Esophagus mucosa (tissue), 1 donor: ENCODE data around the gene SLC30A7. TPM values are rescaled to one million over a fixed set of nuclear protein-coding genes. Genes with fewer than 3 reads are reported as not detected.
"Not testable (repeated sequence)": the region's sequence is repeated elsewhere in the genome, so short reads cannot be mapped to it uniquely, and the experiment has no call there.

ENCODE experiments used
- ATAC-seq: fragments of 200-7000 bp; cut with Tn5 transposase; one replicate; pipeline ENCODE4 v1.9.1; 2020
- total RNA-seq: library from RNA; stranded (reverse); gene quantifications from one replicate; pipeline ENCODE4 v1.2.4, GENCODE V29; 2023
- donor health status: DM: yes; HTN: yes; CAD: no.

SLC30A7 gene
- total RNA-seq, 1 donor from 2014 or later = 15.9 TPM

DNA sequence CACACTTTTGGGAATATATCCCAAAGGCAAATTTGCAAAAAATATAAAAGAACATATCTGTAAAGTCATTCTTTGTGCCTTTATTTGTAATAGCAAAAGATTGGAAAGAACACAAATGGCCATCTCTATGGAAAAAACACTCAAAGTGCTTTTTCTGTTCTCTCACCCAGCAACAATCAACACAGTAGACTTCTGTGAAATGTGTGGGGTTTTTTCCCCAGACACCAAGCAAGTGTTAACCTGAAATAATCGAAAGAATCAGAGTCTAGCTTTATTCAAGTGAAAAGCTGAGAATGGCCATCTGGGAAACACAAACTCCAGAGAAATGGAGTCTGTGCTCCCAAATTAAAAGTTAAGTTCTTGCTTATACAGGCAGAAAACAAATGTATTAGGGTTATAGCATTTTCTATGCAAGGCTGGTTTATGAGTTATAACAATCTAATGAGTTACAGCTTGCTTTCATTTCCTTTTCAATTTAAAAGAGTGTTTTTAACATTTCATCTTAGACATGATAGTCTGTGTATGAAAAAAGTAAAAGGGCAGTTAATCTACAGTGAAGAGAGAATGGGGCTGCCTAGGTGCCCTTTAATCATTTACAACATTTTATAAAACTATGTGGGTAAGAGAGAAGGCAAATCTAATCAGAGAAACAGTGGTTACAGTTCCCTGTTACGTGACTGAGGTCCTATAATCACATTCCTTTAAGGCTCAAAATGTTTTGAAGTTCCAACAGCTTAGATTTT is 46.6 kb downstream of the SLC30A7 start:
- no peak for ATAC-seq

DNA sequence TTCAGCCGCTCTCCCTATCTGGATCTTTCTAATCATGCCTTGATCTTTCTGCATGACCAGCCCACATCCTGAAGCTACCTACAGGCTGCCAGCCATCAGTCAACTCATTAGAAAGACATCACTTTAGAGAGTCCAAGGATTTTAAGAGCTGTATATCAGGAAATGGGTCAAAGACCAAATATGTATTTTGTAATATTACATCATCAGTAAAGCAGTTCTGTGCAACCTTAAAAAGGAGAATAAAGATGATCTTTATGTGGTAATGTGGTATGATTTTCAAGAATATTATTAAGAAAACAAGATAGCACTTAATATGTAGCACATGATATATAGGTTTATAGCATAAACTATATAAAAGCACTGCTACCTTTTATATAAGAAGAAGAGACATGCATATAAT is 47.6 kb downstream of the SLC30A7 start:
- ATAC-seq = no peak

DNA sequence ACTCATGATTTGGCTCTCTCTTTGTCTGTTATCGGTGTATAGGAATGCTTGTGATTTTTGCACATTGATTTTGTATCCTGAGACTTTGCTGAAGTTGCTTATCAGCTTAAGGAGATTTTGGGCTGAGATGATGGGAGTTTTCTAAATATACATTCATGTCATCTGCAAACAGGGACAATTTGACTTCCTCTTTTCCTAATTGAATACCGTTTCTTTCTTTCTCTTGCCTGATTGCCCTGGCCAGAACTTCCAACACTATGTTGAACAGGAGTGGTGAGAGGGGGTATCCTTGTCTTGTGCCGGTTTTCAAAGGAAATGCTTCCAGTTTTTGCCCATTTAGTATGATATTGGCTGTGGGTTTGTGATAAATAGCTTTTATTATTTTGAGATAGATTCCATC is 50.2 kb downstream of the SLC30A7 start:
- ATAC-seq = not testable (repeated sequence)

DNA sequence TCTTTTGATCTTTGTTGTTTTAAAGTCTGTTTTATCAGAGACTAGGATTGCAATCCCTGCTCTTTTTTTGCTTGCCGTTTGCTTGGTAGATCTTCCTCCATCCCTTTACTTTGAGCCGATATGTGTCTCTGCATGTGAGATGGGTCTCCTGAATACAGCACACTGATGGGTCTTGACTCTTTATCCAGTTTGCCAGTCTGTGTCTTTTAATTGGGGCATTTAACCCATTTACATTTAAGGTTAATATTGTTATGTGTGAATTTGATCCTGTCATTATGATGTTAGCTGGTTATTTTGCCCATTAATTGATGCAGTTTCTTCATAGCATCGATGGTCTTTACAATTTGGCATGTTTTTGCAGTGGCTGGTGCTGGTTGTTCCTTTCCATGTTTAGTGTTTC is 51.9 kb downstream of the SLC30A7 start:
- ATAC-seq = not testable (repeated sequence)

DNA sequence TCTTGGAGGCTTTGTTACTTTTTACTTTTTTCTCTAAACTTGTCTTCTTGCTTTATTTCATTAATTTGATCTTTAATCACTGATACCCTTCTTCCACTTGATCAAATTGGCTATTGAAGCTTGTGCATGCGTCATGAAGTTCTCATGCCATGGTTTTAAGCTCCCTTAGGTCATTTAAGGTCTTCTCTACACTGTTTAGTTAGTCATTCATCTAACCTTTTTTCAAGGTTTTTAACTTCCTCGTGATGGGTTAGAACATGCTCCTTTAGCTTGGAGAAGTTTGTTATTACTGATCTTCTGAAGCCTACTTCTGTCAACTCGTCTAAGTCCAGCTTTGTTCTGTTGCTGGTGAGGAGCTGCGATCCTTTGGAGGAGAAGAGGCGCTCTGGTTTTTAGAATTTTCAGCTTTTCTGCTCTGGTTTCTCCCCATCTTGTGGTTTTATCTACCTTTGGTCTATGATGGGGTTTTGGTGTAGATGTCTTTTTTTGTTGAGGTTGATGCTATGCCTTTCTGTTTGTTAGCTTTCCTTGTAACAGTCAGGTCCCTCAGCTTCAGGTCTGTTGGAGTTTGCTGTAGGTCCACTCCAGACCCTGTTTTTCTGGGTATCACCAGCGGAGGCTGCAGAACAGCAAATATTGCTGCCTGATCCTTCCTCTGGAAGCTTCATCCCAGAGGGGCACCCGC is 53.0 kb downstream of the SLC30A7 start:
- ATAC-seq = not testable (repeated sequence)

DNA sequence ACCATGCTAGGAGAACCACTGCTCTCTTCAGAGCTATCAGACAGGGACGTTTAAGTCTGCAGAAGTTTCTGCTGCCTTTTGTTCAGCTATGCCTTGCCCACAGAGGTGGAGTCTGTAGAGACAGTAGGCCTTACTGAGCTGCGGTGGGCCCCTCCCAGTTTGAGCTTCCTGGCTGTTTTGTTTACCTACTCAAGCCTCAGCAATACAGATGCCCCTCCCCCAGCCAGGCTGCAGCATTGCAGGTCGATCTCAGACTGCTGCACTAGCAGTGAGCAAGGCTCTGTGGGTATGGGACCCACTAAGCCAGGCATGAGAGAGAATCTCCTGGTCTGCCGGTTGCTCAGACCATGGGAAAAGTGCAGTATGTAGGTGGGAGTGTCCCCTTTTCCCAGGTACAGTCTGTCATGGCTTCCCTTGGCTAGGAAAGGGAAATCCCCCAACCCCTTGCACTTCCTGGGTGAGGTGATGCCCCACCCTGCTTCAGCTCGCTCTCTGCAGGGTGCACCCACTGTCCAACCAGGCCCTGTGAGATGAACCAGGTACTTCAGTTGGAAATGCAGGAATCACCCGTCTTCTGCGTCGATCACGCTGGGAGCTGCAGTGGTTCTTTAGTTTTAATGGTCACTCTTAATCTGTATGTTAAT is 53.7 kb downstream of the SLC30A7 start:
- peak; percentile 93 for ATAC-seq

DNA sequence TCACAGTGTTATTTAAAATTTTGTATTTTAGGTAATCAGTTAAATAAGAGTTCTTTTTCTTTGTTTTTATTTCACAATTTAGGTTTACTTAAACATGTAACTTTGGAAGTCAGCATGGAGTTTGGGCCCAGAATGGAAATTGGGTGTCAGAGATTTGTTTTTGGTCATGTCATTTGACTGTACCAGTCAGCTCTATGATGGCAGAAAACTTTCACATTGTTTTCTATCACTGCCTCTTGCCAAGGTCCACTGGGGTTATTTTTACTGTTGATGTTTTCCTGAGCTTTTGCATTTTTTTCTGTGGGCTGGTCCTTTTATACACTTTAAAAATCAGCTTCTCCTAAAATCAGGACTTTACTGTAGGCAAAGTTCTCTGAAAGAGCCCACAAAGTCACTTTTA is 54.4 kb downstream of the SLC30A7 start:
- no peak for ATAC-seq

DNA sequence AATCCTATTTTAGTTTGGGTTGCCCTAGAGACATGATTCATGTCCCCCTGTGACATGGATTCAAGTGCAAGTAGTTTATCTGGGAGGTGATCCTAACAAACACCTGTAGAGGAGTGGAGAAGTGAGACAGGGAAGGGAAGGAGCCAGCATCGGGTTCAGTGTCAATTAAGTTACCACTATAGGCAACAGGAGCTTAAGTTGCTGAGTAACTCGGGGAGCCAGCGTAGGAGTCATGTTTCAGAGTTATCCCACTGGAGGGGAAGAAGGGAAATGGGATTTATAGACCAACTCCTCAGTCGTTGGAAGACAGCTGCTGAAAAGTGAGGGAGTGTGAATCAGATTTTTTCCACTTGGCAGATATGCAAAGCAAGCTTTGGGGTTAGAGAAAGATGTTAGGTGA is 54.9 kb downstream of the SLC30A7 start:
- ATAC-seq = no peak

DNA sequence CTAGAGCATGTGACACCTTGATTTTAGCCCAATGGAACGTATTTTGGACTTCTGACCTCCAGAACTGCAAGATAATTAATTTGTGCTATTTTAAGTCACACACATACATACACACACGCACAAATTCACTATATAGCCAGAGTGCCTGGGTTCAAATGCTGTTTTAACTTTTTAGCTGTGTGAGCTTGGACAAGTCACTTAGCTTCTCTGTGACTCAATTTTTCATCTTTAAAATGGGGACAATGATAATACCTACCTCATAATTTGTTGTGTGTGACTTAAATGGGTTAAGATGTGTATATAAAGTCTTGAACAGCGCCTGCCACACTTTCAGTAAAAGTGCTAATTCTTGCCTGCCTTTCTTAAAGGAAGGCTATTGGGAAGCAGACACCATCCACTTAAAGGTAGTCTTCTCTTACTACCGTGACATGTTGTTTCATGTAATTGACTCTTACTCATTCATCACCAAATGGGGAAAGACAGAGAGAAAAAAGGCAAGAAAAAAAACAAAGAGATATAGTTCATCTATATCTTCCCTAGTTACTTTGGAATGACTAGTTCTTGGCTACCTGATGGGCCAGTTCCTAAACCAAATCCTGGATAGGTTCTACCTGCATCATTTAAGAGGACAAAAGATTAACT is 56.3 kb downstream of the SLC30A7 start:
- ATAC-seq = no peak

DNA sequence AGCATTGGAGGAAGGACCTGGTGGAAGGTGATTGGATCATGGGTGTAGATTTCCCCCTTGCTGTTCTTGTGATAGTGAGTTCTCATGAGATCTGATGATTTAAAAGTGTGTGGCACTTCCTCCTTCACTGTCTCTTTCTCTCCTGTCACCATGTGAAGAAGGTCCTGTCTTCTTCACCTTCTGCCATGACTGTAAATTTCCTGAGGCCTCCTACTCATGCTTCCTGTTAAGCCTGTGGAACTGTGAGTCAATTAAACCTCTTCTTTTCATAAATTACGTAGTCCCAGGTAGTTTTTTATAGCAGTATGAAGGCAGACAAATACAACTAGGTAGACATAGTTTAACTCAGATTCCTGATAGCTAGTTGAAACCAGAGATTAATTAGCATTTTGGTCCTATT is 57.1 kb downstream of the SLC30A7 start:
- ATAC-seq = peak; percentile 53

DNA sequence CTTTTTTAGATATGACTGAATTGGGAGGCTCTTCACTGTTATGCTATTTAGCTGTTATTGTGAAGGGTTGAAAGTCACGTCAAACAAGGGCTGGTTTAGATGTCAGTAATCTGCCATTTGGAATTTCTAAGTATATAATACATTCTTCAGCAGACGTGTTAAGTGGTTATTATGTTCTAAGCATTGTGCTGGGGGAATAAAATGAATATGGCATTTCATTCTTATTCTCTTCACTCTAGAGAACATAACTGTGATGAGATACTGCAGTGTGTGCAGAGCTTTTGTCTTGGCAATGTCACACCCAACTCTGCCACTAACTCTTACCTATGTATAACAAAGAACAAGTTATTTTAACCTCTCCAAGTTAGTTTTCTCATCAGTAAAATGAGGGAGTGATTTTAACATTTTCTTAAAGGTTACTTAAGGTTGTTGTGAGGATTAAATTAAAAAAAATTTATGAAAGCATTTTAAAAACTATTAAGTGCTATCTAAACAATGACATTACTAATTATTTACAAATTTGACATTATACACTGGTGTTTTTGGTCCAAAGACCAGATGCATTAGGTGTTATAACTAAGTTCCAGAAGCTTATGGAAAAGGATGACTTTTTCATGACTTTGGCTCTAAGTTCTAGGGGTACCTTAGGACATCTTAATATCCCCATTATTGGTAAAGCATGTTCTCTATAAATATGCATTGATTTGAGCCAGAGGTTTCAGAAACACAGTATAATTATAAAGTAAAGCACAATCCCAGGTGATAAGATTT is 58.3 kb downstream of the SLC30A7 start:
- ATAC-seq = no peak

DNA sequence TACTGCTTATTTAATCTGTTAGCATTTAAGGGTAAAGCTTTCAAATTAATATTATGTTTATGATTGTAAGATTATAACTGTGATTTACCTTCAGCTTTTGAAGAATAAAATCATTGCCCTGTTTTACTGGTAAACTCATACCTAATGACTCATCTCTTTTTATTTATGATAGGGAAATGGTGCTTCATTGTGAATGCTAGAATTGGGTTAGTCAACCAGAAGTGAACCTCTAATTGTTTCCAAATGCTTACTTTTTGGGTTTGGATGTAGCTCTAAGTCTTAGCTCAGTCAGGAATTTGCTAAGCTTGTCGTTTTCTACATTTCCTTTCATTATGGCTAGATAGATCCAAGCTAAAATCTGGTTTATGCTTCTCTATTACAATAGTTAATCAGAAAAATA is 59.4 kb downstream of the SLC30A7 start:
- ATAC-seq = peak; percentile 54

DNA sequence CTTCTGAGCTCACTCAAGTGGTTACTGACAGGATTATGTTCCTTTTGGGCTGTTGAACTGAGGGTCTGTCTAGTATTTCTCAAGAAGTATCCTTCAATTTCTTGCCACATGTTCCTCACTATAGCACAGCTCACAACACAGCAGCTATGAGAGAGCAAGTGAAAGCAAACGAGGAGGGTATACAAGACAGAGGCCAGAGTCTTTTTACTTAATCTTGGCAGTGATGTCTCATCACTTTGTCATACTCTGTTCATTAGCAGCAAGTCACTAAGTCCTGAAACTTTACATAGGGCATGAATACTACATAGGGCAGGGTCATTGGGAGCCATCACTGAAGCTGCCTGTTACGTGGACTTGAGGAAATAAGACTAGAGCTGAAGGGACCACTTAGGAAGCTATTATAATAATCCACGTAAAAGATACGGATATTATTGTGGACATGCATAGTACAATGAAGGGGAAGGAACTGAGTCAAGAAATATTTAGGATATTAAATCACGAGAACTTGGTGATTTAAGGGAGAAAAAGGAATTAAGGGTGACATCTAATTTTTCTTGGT is 63.7 kb downstream of the SLC30A7 start:
- peak; percentile 55 for ATAC-seq

DNA sequence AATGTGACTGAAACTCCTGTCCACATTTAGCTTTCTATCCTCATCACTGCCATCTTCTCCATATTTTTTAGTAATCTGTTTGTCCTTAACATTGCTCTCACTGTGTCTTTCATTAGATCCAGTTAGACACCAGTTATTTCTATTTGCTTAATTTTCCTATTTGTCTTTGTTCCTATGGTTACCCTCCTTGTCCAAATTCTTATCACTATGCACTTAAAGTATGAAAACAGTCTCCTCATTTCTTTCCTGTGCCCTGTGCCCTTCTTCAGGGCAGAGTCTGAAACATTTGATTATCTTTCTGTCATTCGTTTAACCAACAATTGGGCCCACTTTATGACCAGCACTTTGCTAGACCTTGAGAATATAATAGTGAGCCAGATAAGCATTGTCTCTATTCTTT is 64.2 kb downstream of the SLC30A7 start:
- ATAC-seq = no peak

DNA sequence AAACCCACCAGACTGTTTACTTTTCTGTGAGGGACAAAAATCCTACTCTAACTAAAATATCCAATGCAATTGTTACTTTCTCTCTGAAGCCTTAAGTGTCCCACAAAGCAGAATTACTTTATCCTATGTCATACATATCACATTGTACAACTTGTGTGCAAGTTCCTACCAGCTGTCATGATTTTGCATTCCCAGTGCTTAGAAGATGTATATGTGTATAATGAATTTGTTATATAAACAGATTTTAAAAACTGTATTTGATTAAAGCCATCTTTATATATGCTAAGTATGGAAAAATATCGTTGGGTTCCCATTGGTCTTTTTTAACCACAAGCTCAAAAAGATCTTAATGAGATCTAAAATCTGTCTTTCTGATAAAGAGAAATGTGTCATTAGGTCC is 72.7 kb downstream of the SLC30A7 start:
- no peak for ATAC-seq

DNA sequence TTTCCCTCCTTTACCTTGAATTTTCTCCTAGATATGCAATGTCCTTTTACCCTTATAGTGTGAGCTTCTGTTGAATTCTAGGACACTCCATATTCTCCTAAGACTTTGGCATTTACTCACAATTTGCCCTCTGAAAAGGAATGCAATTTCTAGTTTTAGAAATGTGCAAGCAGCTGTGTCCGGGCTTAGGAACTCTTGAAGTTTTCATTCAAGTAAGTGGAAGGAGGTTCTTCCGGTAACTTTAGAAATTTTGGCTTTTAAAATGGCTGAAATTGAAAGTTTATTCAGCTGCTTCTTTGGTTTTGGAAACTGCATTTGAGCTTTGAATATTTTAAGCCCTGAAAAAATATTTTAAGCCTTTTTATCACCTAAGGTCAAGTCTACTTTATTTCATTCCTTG is 73.4 kb downstream of the SLC30A7 start:
- ATAC-seq = no peak

DNA sequence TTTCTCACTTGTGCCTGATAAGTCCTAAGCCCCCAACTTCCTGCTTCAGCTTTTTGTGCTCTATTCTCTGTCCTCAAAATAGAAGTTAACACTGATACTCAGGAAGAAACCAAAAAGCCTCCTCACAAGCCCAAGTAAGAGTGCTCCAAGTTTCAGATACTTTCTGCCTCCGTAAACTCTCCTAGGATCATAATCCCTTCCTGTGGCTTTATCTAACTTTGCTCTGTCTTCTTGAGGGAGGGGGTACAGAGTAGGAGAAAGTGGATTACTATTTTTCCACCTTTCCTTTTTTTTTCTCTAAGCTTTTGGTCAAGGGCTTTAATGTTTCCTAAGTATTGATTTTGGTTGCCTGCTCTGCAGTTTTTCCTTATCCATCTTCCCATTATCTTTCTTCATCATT is 75.1 kb downstream of the SLC30A7 start:
- no peak for ATAC-seq

DNA sequence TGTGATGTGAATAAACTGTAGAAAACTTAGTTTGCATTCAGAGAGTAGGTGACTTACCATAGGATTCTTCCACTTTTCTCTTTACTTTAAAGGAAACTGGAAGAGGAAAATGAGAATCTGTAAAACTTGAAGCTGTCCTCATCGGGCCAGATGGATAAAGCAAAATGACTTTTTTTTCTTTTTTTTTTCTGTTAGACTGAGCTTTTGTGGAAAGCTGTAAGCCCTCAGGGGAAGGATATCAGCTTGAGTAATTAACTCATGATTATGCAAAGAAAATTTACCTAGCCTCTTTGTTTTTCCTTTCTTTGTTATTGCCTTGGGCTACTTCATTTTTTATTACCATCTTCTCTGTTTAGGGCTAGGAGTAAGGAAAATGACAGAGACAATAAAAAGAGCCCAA is 76.3 kb downstream of the SLC30A7 start:
- ATAC-seq = no peak

DNA sequence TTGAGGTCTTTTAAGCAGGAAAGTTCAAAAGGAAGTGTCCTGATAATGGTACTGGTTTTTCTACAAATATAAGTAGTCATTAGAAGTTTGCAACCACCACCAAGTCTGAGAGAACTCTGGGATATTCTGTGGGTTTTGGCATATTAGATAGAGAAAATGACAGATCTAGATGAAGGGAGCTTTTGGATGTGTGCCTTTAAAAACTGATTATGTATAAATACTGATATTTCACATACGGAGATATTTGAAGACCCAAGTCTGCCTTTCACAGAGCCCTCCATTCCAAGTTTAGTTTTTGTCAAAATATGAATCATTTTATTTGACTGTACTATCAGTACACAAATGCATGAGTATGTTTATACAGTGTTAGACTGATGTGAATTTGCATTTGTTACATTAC is 81.0 kb downstream of the SLC30A7 start:
- no peak for ATAC-seq

DNA sequence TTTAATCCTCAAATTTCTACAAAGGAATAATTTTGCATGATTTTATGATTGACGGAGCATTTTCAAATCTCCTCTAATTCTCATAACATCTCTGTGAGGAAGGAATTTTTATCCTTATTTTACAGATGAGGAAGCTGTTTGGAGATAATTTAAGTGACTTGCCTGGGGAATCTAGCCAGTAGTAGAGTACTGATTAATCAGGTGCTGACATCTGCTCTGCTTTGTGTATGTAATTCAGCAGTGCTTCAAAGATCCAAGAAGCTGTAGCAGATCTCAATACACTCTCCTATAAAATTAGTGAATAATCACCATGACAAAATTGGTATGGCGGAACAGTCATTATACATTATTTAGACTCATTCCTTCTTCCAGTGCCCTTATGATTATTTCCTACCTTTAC is 83.7 kb downstream of the SLC30A7 start:
- no peak for ATAC-seq

DNA sequence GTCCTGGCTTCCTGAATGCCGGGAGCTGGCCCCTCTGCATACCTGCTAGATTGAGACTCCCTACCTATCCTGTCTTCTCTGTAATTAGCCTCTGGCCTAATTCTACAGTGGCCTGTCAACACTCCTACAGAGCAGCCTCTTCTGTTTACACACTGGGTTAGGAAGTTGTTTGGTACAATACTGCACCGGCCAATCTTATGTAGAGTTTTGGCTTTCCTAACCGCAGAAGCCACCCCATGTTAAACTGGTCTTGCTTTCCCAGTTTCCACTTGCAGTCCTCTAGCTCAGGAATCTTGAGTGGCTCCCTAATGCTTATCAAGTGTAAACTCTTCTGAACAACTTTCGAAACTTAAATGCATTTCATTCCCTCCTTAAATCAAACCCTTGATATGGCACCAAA is 86.9 kb downstream of the SLC30A7 start:
- ATAC-seq = no peak

DNA sequence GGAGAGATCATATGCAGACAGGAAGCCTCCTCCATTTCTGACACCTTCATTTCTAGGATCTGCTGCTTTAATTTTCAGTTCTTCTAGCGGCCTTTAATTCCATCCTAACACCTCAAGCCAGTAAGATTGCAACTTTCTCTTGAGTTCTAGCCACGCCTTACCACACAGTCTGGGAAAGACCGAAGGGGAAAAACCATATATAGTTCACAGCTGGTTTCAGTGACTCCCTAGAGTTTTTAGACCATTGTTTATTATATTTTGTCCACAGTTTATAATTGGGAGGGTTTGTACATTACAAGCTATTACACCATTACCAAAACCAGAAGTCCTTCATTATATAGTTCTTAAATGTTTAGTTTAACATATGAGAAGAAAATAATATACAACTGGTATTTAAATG is 92.2 kb downstream of the SLC30A7 start:
- ATAC-seq = no peak
